Fibroblast of skin of right quadriceps (primary cell): ENCODE measurements around the gene PKD1.
"Not testable (repeated sequence)": the region's sequence is repeated elsewhere in the genome, so short reads cannot be mapped to it uniquely, and the experiment has no call there.

ENCODE experiments used
- DNase-seq: peaks from one replicate; pipeline ENCODE4 v3.0.0-alpha.2; 2013

PKD1 gene

GRCh38 chr16:2105769-2106168 lies 29.9 kb downstream of the PKD1 start:
- not testable (repeated sequence) for DNase-seq

- DNase-seq, result not testable (repeated sequence)
Measured at GRCh38 chr16:2105291-2105690, 30.4 kb downstream of the PKD1 start.

GRCh38 chr16:2104464-2104863 lies 31.2 kb downstream of the PKD1 start:
- DNase-seq, result not testable (repeated sequence)

- DNase-seq, result no peak
Measured at GRCh38 chr16:2102471-2102870, 33.2 kb downstream of the PKD1 start.

- not testable (repeated sequence) for DNase-seq
Measured at GRCh38 chr16:2101581-2101980, 34.1 kb downstream of the PKD1 start.

GRCh38 chr16:2097689-2098088 lies 38.0 kb downstream of the PKD1 start:
- not testable (repeated sequence) for DNase-seq

- no peak for DNase-seq
Measured at GRCh38 chr16:2096853-2097595, 38.7 kb downstream of the PKD1 start.

- no peak for DNase-seq
Measured at GRCh38 chr16:2095918-2096582, 39.6 kb downstream of the PKD1 start.

GRCh38 chr16:2095315-2095853 lies 40.3 kb downstream of the PKD1 start:
- no peak for DNase-seq

- no peak for DNase-seq
Measured at GRCh38 chr16:2093793-2094192, 41.9 kb downstream of the PKD1 start.

- no peak for DNase-seq
Measured at GRCh38 chr16:2092866-2093265, 42.8 kb downstream of the PKD1 start.

GRCh38 chr16:2092256-2092620 lies 43.5 kb downstream of the PKD1 start:
- no peak for DNase-seq

GRCh38 chr16:2091547-2092255 lies 44.0 kb downstream of the PKD1 start:
- DNase-seq, result no peak

GRCh38 chr16:2090777-2091546 lies 44.7 kb downstream of the PKD1 start:
- peak; percentile 80 for DNase-seq

GRCh38 chr16:2090481-2090776 lies 45.3 kb downstream of the PKD1 start:
- DNase-seq, result no peak

GRCh38 chr16:2089706-2090480 lies 45.8 kb downstream of the PKD1 start:
- DNase-seq, result no peak

GRCh38 chr16:2088759-2089358 lies 46.8 kb downstream of the PKD1 start:
- no peak for DNase-seq

GRCh38 chr16:2087748-2088631 lies 47.7 kb downstream of the PKD1 start:
- no peak for DNase-seq

GRCh38 chr16:2086812-2087747 lies 48.6 kb downstream of the PKD1 start:
- no peak for DNase-seq
